AG09319 (cell line): ENCODE results near the gene TPI1.
A peak's percentile ranks its signal among the peaks of the same experiment; 100 is the strongest.

Source experiments
- DNase-seq: peaks from one replicate; pipeline ENCODE4 v3.0.0-alpha.2; 2010; ENCODE audit warnings: low read depth; ENCODE audit errors: extremely low read depth
- CTCF ChIP-seq: IDR thresholded peaks from 2 replicates; pipeline ENCODE4 v1.5.1; 2011; ENCODE audit warnings: low read depth, mild to moderate bottlenecking, inconsistent platforms, low read length, moderate library complexity

TPI1 gene

DNA sequence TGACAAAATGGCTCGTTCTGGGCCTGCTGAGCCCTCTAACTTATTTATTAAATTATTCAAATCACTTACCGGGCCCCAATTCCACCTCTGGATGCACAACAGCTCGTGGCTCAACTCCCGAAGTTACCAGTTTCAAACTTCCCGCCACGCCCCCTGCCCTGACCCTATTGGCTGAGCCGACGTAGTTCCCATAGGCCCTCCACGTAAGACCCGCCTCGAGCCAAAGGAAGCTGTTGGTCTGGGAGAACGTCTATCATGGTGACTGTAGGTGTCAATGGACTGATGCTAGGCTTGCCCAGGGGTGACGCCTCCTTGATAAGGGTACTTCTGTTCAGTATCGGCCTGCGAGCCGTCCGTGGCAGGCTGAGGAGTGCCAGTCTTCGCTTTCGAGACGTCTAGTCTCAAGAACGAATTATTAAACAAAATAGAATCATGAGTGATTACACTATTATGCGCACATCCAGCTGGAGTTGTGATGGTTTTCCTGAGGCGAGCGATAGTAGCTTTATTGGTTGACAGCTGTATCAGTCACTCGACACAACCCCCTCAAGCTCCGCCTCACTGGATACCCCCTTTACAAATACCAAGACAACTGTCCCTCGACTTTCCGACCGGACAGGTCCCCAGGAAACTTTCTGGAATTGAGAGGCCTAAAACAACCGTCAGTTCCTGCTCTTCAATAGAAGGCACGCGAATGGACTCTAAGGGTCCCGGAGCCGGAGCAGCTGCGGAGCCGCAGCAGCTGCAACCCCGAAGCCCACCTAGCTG is 16.0 kb upstream of the TPI1 start, which contains the start of gene CDCA3:
CDCA3 (minus strand) TSS at position 134 of the 768 bp plus-strand sequence. CDS start 334 bp downstream, outside the sequence.
- TF ChIP-seq CTCF: no peak
- peak; percentile 95 for DNase-seq

DNA sequence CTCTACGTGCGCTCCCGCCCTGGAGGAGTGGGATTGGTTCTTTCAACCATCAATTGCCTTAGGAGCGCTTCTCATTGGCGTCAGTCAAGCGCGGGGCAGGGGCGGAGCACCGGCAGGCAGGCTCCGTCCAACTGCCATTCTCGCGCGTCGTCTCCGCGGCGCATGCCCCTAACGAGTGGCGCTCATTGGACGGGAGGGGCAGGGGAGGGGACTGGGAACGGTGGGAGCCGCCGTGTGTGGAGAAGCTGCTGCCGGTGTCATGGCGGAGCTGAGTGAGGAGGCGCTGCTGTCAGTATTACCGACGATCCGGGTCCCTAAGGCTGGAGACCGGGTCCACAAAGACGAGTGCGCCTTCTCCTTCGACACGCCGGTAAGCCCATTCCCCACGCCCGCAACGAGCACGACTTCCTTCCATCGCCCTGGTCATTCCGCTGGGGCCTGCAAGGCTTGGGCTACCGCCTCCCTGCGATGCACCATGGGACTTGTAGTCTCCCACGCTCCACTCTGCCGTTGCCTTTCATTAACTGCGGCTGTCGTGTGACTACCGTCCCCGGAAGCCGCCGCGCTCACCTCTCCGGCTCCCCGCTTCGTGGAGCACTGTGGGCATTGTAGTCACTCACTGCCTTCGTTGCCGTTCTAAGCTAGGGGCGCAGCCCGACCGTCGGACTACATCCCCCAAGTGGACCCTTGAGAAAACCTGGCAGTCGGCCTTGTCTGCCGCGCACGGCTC is 15.2 kb upstream of the TPI1 start, which contains the start of gene USP5:
USP5 (plus strand) TSS at position 230 of the 730 bp plus-strand sequence; CDS start at position 260, 30 bp downstream.
- DNase-seq: peak; percentile 99
- no peak for TF ChIP-seq CTCF

- no peak for DNase-seq
- TF ChIP-seq CTCF: no peak
These were observed 14.5 kb upstream of the TPI1 start for GRCh38 chr12:6852651-6853354.

GRCh38 chr12:6853626-6854025 is 13.7 kb upstream of the TPI1 start:
- TF ChIP-seq CTCF: no peak
- DNase-seq: no peak

DNA sequence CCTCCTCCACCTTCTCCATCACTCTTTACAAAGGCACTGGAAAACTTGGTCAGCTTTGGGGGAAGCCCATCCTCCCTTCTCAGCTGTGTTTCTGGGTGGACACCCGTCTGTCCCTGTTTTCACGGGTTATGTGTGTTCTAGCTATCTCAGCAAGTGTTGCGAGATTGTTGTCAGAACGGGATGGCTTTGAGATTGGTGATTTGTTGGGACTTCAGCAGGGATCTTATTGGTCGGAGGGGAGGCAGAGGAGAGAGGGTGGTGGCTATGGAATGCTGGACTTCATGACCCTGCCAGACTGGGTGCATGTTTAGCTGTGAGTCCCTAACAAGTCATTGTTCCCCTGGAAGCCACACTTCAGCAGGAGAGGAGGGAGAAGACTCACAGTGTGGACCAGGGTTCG is 13.3 kb upstream of the TPI1 start:
- no peak for TF ChIP-seq CTCF
- no peak for DNase-seq

- no peak for TF ChIP-seq CTCF
- no peak for DNase-seq
These were observed 12.0 kb upstream of the TPI1 start for GRCh38 chr12:6855322-6855721.
